ENCODE results near the gene NAA35.

DNA sequence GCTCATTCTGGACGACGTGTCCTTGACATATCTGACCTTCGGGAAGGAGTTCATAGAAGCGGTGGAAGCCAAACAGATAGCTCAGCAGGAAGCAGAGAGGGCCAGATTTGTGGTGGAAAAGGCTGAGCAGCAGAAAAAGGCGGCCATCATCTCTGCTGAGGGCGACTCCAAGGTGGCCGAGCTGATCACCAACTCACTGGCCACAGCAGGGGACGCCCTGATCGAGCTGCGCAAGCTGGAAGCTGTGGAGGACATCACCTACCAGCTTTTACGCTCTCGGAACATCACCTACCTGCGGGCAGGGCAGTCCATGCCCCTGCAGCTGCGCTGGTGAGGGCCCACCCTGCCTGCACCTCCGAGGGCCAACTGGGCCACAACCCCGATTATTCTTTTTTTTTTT lies 41.6 kb upstream of the NAA35 start:
- TF ChIP-seq ARNTL (CRISPR knock-in tag; IDR thresholded peaks at IDR 0.05; ENCODE audit: borderline replicate concordance, low read depth): no peak
- TF ChIP-seq ZNF565 (CRISPR knock-in tag; conservative IDR thresholded peaks at IDR 0.05; ENCODE audit: low read depth): no peak
- no peak for TF ChIP-seq PPARA (CRISPR knock-in tag; IDR thresholded peaks at IDR 0.05; ENCODE audit: borderline replicate concordance)
- TF ChIP-seq, protein P1, sequence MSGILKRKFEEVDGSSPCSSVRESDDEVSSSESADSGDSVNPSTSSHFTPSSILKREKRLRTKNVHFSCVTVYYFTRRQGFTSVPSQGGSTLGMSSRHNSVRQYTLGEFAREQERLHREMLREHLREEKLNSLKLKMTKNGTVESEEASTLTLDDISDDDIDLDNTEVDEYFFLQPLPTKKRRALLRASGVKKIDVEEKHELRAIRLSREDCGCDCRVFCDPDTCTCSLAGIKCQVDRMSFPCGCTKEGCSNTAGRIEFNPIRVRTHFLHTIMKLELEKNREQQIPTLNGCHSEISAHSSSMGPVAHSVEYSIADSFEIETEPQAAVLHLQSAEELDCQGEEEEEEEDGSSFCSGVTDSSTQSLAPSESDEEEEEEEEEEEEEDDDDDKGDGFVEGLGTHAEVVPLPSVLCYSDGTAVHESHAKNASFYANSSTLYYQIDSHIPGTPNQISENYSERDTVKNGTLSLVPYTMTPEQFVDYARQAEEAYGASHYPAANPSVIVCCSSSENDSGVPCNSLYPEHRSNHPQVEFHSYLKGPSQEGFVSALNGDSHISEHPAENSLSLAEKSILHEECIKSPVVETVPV (CRISPR knock-in tag; IDR thresholded peaks at IDR 0.05): no peak
- TF ChIP-seq, protein P2, sequence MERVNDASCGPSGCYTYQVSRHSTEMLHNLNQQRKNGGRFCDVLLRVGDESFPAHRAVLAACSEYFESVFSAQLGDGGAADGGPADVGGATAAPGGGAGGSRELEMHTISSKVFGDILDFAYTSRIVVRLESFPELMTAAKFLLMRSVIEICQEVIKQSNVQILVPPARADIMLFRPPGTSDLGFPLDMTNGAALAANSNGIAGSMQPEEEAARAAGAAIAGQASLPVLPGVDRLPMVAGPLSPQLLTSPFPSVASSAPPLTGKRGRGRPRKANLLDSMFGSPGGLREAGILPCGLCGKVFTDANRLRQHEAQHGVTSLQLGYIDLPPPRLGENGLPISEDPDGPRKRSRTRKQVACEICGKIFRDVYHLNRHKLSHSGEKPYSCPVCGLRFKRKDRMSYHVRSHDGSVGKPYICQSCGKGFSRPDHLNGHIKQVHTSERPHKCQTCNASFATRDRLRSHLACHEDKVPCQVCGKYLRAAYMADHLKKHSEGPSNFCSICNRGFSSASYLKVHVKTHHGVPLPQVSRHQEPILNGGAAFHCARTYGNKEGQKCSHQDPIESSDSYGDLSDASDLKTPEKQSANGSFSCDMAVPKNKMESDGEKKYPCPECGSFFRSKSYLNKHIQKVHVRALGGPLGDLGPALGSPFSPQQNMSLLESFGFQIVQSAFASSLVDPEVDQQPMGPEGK (CRISPR knock-in tag; IDR thresholded peaks at IDR 0.05; ENCODE audit: borderline replicate concordance): no peak
